Sigmoid colon (tissue), 7 donors: ENCODE results near the gene SPINDOC. TPM values are rescaled to one million over a fixed set of nuclear protein-coding genes. Genes with fewer than 3 reads are reported as not detected.

Experiments used
- DNase-seq: peaks from one replicate; pipeline ENCODE4 v3.0.0-alpha.2; 2019
- H3K27ac ChIP-seq, 4 donors: fragments of 200-600 bp; sonication (generic); one replicate each; pipeline ENCODE4 v1.5.1; 2016 to 2019; ENCODE audit warnings: mild to moderate bottlenecking in 1 of 4
- H3K27me3 ChIP-seq, 3 donors: fragments of 200-600 bp; sonication (generic); one replicate each; pipeline ENCODE4 v1.5.1; 2019; ENCODE audit warnings: mild to moderate bottlenecking in 1 of 3
- H3K36me3 ChIP-seq, 4 donors: fragments of 200-600 bp; sonication (generic); one replicate each; pipeline ENCODE4 v1.5.1; 2016 to 2019
- H3K4me1 ChIP-seq, 4 donors: fragments of 200-600 bp; sonication (generic); one replicate each; pipeline ENCODE4 v1.5.1; 2017 to 2019
- H3K4me3 ChIP-seq, 4 donors: fragments of 200-600 bp; sonication (generic); one replicate each; pipeline ENCODE4 v1.5.1; 2017 to 2019; ENCODE audit warnings: mild to moderate bottlenecking in 2 of 4, moderate library complexity in 1 of 4
- H3K9me3 ChIP-seq, 4 donors: fragments of 200-600 bp in 3 of 4; sonication (generic) in 3 of 4; one replicate each; pipeline versions ENCODE4 v1.5.1 to v1.6.1; 2013 to 2019
- EP300 ChIP-seq, 4 donors: sonication (generic); formaldehyde crosslinking; IDR thresholded peaks; one replicate each; pipeline ENCODE4 v1.6.1; 2017; ENCODE audit warnings: antibody characterized with exemption in 4 of 4
- POLR2A ChIP-seq, 2 donors: fragments of 450-650 bp; IDR thresholded peaks; one replicate each; pipeline ENCODE4 v1.6.1; 2016; ENCODE audit warnings: antibody characterized with exemption in 2 of 2, mild to moderate bottlenecking in 2 of 2, moderate library complexity in 2 of 2
- POLR2AphosphoS5 ChIP-seq, 4 donors: sonication (generic); formaldehyde crosslinking; IDR thresholded peaks; one replicate each; pipeline ENCODE4 v1.6.1; 2017; ENCODE audit warnings: antibody characterized with exemption in 4 of 4
- WGBS, 2 donors: extraction: QIAGEN DNeasy Blood & Tissue Kit; methylation state at CpG; one replicate each; pipeline ENCODE4 v1.1.7; 2013; 5-methylcytosine and 5-hydroxymethylcytosine counted together
- intact Hi-C: fragments of 100-400 bp; cut with DNase I; formaldehyde crosslinking; loops from one replicate; pipeline ENCODE4 v1.15.1; 2023
- polyA plus RNA-seq, 3 donors: library from polyadenylated mRNA; stranded (reverse); fragments of 200-250 nt; gene quantifications; one replicate each; pipeline ENCODE4 v1.2.3, GENCODE V29; 2013
- total RNA-seq, 4 donors: library from RNA; depleted of rRNA; stranded (reverse); fragments of >200 nt; gene quantifications; one replicate each; pipeline ENCODE4 v1.1.0, GENCODE V29; 2016
- TF ChIP-seq, protein P1 (sequence below), 4 experiments: fragments of 450-650 bp in 3 of 4; fragments of 200-600 bp in 1 of 4; IDR thresholded peaks; one replicate each; pipeline ENCODE4 v1.5.1; 2016 to 2019; ENCODE audit warnings: antibody characterized with exemption in 4 of 4, mild to moderate bottlenecking in 3 of 4, moderate library complexity in 2 of 4
- donor health status: healthy with polysubstance abuse.
- donor health status: Bipolar disorder and iron deficiency.
- donor health status: healthy.

SPINDOC gene
- total and polyA plus RNA-seq, 7 donors = 4.6 to 15.2 (median 12.2) TPM

DNA sequence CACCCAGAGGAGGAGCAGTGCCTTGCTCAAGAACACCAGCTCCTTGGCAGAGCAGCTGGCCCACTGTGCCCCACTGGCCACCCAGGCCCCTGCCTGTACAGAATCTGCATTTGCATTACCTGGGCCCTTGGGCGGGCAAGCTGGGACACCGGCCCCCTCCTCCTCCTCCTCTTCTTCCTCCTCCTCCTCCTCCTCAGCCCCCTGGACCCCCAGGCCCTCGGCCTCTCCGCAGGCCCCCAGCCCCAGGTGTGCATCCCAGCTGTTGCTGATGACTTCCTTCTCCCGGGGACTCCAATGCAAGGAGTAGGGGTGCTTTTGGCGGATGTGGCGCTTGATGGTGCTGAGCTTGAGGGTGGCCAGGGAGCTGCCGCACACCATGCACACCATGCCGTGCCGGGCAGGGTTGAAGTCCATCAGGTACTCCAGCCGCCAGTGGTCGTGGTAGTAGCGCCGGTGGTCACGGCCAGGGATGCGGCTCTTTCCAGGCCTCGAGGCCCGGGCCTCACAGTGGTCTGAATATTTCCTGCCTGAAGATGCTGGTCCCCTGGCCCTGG, 47.5 kb upstream of the SPINDOC start:
- H3K4me1 ChIP-seq = peaks cover 0 to 76% (median 66%) of the 10 kb centered on the region in 4 donors
- DNase-seq = no peak
- 53 to 78% methylated on average over 18 of the region's 18 CpGs for WGBS, 2 donors

DNA sequence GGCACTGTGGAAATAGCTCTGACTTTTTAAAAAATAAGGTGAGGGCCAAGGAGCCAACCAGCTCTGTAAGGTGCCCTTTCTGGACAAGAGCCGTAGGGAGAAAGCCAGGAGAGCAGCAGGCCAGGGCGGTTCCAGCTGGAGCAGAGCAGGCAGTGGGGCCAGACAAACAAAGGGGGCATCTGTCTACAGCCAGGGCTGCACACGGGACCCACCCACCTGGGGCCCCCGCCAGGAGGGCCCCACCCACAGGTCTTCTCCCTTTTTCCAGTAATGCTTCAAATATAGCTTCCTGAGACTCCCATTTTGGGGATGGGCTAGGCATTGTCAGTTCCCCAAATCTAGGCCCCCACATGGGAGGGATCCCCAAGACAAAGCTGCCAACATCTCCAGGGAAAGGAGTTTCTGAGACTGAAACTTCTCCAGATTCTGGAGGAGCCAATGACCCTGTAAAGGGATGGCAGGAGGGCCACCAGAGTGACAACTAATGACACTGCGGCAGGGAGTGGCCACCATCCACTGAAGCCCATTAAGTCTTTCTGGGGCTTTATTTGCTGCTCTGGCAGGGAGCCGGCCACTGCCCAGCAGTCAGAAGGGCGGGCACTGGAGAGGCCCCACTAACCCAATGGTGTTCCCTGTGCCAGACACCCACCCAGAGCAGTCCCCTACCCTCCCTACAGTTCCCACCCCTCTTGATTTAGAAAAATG, 46.6 kb upstream of the SPINDOC start:
- intact Hi-C loops = loop anchor here (2.0 to 10.0 kb wide), 2 partner anchors 70 to 982 kb away; partner anchors contain the start of gene TMEM179B
- DNase-seq = no peak
- no peaks in the 10 kb centered on the region for H3K36me3 ChIP-seq
- TF ChIP-seq POLR2AphosphoS5 (IDR thresholded peaks at IDR 0.05) (no peak), POLR2A (IDR thresholded peaks at IDR 0.05) (no peak), EP300 (IDR thresholded peaks at IDR 0.05) (no peak)
- TF ChIP-seq, protein P1, sequence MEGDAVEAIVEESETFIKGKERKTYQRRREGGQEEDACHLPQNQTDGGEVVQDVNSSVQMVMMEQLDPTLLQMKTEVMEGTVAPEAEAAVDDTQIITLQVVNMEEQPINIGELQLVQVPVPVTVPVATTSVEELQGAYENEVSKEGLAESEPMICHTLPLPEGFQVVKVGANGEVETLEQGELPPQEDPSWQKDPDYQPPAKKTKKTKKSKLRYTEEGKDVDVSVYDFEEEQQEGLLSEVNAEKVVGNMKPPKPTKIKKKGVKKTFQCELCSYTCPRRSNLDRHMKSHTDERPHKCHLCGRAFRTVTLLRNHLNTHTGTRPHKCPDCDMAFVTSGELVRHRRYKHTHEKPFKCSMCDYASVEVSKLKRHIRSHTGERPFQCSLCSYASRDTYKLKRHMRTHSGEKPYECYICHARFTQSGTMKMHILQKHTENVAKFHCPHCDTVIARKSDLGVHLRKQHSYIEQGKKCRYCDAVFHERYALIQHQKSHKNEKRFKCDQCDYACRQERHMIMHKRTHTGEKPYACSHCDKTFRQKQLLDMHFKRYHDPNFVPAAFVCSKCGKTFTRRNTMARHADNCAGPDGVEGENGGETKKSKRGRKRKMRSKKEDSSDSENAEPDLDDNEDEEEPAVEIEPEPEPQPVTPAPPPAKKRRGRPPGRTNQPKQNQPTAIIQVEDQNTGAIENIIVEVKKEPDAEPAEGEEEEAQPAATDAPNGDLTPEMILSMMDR (IDR thresholded peaks at IDR 0.05) = no peak
- no peaks in the 10 kb centered on the region for H3K27me3 ChIP-seq
- 30 to 61% methylated on average over 7 of the region's 7 CpGs for WGBS, 2 donors
- H3K4me1 ChIP-seq = peaks cover 0 to 70% (median 62%) of the 10 kb centered on the region in 4 donors
- peak overlapping the region in 3 of 4 donors; percentile 72 to 94 (median 87) for H3K4me3 ChIP-seq
- peak overlapping the region; percentile 86 to 94 (median 91) for H3K27ac ChIP-seq
- no peaks in the 10 kb centered on the region for H3K9me3 ChIP-seq

More for the DNA sequence above, 47.5 kb upstream of the SPINDOC start:
- Histone ChIP-seq H3K9me3 (no peaks in the 10 kb centered on the region), H3K36me3 (no peaks in the 10 kb centered on the region), H3K4me3 (no peak overlapping the region), H3K27ac (peak overlapping the region; percentile 86 to 94 (median 91)), H3K27me3 (no peaks in the 10 kb centered on the region)
- intact Hi-C loops = loop anchor here (2.0 to 10.0 kb wide), 2 partner anchors 71 to 981 kb away; partner anchors contain the start of gene TMEM179B
- TF ChIP-seq POLR2AphosphoS5 (IDR thresholded peaks at IDR 0.05) (no peak), EP300 (IDR thresholded peaks at IDR 0.05) (no peak), POLR2A (IDR thresholded peaks at IDR 0.05) (no peak)
- TF ChIP-seq, protein P1 (IDR thresholded peaks at IDR 0.05) = no peak

DNA sequence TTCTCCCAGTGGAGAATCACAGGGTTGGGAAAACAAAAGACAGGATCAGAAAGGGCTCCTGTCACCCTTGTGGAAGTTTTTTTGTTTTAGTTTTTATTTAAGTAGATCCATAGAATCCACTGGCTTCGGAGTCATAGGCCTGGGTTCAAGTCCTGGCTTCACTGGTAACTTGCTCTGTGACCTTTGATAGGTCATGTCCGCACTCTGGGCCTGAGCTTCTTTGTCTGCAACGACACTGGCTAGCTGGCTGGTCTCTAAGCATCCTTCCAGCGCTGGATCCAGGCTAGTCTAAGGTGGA, 46.0 kb upstream of the SPINDOC start:
- H3K36me3 ChIP-seq = no peaks in the 10 kb centered on the region
- H3K4me1 ChIP-seq = peaks cover 0 to 65% (median 56%) of the 10 kb centered on the region in 4 donors
- H3K27ac ChIP-seq = peak overlapping the region; percentile 86 to 94 (median 91)
- H3K9me3 ChIP-seq = no peaks in the 10 kb centered on the region
- 15 to 19% methylated on average over 4 of the region's 4 CpGs for WGBS, 2 donors
- intact Hi-C loops = loop anchor here (2.0 to 10.0 kb wide), 2 partner anchors 70 to 982 kb away; partner anchors contain the start of gene TMEM179B
- H3K4me3 ChIP-seq = peak overlapping the region; percentile 72 to 95 (median 90)
- no peaks in the 10 kb centered on the region for H3K27me3 ChIP-seq
- TF ChIP-seq POLR2AphosphoS5 (IDR thresholded peaks at IDR 0.05) (no peak), POLR2A (IDR thresholded peaks at IDR 0.05) (no peak), EP300 (IDR thresholded peaks at IDR 0.05) (no peak)
- TF ChIP-seq, protein P1 (IDR thresholded peaks at IDR 0.05) = no peak
- no peak for DNase-seq

DNA sequence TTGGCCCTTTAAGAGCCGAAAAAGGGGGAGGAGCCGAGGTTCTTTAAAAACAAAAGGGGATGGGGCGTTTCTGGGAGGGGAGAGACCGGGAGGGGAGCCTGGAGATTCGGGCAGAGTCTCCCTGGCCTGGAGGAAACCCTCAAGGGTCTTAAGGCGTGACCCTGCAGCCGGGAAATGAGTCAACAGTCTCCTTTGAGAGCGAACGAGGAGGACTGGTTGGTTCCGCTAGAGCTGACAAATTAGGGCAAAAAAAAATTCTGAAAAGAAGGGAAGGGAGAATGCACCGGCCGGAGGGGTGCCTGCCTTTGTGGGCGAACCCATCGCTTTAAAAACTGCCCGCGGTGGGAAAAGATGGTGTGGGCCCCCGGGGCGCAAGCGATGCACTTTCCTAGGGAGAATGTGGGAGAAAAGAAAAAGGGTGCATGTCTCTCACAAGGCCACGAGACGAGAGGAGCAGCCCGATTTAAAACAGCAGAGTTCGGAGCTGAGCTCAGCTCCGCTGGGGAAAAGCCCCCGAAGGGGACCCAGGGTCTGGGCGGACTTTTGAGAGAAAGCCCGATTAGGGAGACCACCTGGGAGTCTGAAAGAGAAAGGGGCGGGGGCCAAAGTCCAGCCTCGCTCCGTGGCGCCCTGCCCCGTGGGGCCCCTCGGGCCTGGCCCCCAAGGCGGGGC, 45.6 kb upstream of the SPINDOC start:
- Histone ChIP-seq H3K9me3 (no peaks in the 10 kb centered on the region), H3K4me1 (peaks cover 0 to 60% (median 53%) of the 10 kb centered on the region in 4 donors), H3K4me3 (peak overlapping the region; percentile 72 to 95 (median 90)), H3K27me3 (no peaks in the 10 kb centered on the region), H3K27ac (peak overlapping the region; percentile 86 to 94 (median 91)), H3K36me3 (no peaks in the 10 kb centered on the region)
- WGBS, 2 donors = 0 to 1% methylated on average over 34 of the region's 34 CpGs
- peak; percentile 85 for DNase-seq
- TF ChIP-seq, protein P1 (IDR thresholded peaks at IDR 0.05) = peak in 1 of 4 experiments; percentile 18
- TF ChIP-seq EP300 (IDR thresholded peaks at IDR 0.05) (no peak), POLR2AphosphoS5 (IDR thresholded peaks at IDR 0.05) (peak in 3 of 4 donors; percentile 42 to 64 (median 58)), POLR2A (IDR thresholded peaks at IDR 0.05) (peak; percentile 7 to 35)
- intact Hi-C loops = loop anchor here (2.0 to 10.0 kb wide), 3 partner anchors 69 to 983 kb away; partner anchors contain the start of genes NAA40 and TMEM179B
